Stimulated activated CD8-positive, alpha-beta memory T cell treated with anti-CD3 and anti-CD28 coated beads, Interleukin-12 subunit alpha, Interleukin-12 subunit beta, amount 100 ng/mL, for 24 hours (primary cell): ENCODE measurements around the gene MYBPC2.
"Not testable (repeated sequence)": the region's sequence is repeated elsewhere in the genome, so short reads cannot be mapped to it uniquely, and the experiment has no call there.

Experiments used
- DNase-seq: peaks from one replicate; pipeline ENCODE4 v3.0.0-alpha.2; 2020; ENCODE audit errors: extremely low read depth

The MYBPC2 gene

GRCh38 chr19:50459638-50460037 lies 26.9 kb downstream of the MYBPC2 start:
- no peak for DNase-seq

GRCh38 chr19:50460161-50460765 lies 27.6 kb downstream of the MYBPC2 start:
- DNase-seq: no peak

DNA sequence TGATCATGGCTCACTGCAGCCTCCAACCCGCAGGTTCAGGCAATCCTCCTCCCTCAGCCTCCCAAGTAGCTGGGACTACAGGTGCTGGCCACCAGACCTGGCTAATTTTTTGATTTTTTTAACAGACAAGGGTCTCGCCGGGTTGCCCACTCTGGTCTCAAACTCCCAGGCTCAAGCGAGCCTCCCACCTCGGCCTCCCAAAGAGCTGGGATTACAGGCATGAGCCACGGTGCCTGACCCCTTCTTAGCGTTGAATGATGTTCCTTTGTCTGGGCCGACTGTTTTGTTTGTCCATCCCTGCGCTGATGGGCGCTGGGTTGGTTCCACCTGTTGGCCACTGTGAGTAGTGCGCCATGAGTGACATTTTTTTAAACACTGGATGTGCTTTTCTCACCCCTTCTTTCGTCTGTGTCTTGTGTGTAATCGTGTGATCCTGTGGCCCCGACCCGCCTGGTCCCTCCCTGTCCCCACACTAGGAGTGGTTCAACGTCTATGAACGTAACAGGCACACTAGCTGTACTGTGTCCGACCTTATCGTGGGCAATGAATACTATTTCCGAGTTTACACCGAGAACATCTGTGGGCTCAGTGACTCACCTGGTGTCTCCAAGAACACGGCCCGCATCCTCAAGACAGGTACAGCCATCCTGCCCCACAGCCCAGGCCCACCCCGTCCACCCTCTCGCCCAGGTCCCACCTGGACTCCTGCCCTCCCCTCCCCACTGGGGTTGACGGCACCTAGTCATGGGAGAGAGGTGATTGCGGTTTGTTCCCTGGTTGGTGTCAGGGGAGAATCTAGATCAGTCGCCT lies 28.6 kb downstream of the MYBPC2 start:
- DNase-seq: no peak

GRCh38 chr19:50462970-50463369 lies 30.3 kb downstream of the MYBPC2 start:
- DNase-seq: no peak

DNA sequence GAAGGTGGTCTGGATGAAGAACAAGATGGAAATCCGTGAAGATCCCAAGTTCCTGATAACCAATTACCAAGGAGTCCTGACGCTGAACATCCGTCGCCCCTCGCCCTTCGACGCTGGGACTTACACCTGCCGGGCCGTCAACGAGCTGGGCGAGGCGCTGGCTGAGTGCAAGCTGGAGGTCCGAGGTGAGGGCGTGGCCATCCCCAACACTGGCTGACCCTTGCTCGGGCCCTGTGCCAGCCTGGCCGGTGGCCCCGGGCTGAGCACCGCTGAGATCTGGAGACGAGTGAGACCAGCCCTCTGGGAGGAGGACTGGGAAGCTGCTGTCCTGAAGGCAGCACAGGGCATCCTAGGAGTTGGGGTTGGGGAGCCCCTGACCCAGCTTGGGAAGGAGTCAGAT lies 31.7 kb downstream of the MYBPC2 start:
- no peak for DNase-seq

DNA sequence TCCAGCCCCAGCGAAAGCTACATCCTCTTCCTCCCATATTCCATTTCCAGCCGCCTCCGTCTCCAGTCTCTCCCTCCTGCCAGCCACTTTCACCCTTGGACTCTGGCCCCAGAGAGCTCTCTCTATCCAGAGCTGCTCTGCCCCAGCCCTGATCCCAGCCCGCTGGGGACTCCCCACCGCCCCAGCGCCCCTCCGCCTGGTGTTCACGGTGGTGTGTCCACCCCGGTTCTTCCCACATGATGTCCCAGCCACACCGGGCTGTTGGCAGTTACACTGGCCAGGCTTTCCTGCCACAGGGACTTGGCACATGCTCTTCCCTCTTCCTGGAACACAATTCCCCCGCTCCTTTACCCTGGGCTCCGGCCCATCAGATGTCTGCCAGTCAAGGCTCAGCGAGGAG lies 32.3 kb downstream of the MYBPC2 start:
- DNase-seq: no peak

- no peak for DNase-seq
Observed at GRCh38 chr19:50465986-50466705, 33.5 kb downstream of the MYBPC2 start.

GRCh38 chr19:50466706-50467039 lies 34.0 kb downstream of the MYBPC2 start:
- no peak for DNase-seq

- no peak for DNase-seq
Observed at GRCh38 chr19:50467566-50467965, 34.9 kb downstream of the MYBPC2 start.

GRCh38 chr19:50468818-50469217 lies 36.1 kb downstream of the MYBPC2 start:
- DNase-seq: no peak

DNA sequence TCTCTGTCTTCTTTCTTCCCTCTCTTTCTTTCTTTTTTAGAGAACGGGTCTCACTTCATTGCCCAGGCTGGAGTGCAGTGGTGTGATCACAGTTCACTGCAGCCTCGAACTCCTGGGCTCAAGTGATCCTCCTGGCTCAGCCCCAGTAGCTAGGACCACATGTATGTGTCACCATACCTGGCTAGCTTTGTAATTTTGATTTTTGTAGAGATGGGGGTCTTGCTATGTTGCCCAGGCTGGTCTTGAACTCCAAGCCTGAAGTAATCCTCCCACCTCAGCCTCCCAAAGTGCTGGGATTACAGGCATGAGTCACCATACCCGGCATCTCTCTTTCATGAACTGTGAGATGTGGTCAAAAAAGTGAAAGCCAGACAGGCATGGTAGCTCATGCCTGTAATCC lies 40.6 kb downstream of the MYBPC2 start:
- DNase-seq: not testable (repeated sequence)

GRCh38 chr19:50475101-50475568 lies 42.4 kb downstream of the MYBPC2 start:
- DNase-seq: no peak

DNA sequence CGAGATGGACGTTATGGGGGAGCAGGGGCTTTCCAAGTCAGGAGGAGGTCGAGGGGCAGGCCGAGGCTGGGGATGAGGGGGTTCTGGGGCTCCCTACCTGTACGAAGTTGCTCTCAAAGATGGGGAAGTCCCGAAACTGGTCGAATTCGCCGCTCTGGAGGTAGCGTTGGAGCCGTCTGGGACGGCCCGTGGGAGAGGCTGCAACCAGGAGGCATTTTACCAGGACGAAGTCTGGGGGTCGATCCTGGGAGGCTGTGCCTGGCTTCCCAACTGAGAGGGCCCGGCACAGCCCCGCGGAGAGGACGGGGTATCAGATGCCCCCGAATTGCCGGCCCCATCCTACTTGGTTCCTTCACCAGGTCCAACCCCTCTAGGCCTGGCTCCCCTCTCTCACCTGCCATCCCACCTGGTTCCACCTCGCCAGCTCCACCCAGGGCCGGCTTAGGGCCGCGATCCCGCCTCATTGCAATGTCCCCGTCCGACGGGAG lies 43.1 kb downstream of the MYBPC2 start:
- no peak for DNase-seq

DNA sequence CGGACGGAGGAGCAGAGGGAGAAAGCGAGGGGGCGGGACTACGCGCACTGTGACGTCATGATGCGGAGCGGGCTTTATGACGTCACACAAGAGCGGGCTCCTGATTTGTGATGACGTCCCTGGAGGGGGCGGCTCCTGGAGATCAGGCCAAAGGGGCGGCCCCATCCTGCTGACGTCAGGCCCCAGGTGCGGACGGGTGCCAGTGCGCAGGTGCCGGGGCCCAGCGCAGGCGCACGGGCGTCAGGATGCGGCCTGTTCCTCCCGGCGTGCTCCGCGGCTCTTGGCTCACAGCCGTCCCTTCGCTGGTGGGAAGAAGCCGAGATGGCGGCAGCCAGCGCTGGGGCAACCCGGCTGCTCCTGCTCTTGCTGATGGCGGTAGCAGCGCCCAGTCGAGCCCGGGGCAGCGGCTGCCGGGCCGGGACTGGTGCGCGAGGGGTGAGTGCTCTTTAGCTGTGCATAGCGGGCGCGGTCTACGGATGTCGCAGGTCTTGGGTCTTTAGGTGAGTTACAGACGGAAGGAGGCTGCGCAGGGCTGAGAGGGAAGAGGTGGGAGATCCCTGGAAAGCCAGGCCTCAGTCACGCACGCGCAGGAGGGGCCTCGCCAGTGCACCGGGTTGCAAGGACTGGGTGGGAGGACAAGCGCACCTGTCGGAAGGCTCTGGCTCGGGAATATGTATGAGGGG lies 43.7 kb downstream of the MYBPC2 start, which contains the start of the genes EMC10 and GARIN5A:
EMC10 (plus strand) TSS at position 284 of the 683 bp plus-strand sequence; CDS start at position 322, 38 bp downstream.
GARIN5A (minus strand) TSS at position 625 of the 683 bp plus-strand sequence; CDS start at position 165, 460 bp downstream.
- DNase-seq: peak; percentile 85

DNA sequence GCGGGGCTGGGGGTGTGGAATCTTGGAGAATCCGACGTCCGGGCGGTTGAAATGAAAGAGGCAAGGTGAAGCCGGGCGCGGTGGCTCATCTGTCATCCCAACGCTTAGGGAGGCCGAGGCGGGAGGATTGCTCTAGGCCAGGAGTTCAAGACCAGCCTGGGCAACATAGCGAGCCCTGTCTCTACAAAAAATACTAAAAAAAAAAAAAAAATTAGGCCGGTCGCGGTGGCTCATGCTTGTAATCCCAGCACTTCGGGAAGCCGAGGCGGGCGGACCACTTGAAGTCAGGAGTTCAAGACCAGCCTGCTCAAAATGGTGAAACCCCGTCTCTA lies 44.2 kb downstream of the MYBPC2 start:
- no peak for DNase-seq

- no peak for DNase-seq
Observed at GRCh38 chr19:50477751-50478515, 45.2 kb downstream of the MYBPC2 start.

DNA sequence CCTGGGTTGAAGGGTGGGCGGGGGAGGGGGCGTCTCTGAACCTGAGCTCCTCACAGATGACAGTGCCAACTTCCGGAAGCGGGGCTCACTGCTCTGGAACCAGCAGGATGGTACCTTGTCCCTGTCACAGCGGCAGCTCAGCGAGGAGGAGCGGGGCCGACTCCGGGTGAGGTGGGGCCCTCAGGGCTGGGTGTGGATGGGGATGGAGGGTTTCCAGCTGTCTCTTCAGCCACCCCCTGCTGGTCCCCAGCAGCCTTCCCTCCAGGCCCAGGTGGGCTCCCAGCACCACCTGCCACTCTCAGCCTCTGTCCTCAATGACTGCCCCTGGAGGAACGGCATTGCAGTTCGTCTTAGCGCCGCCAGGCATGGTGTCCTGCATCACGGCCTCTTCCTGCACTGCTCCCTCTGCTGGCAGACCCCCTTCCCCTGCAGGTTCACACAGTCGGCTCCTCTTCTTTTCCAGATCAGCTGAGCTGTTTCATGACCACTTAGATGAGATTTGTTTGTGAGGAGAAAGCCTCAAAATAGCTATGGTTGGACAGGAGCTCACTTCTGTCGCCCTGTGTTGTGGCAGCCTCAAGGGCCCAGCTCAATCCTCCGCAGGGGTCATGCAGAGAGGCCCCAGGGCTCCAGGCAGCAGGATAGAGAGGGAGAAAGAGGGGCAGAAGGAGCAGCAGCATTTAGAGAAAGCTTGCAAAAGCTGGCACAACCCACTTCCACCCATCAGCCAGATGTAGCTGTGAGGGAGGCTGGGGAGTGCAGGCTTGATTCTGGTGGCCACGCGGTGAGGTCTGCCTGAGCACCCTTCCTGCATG lies 46.4 kb downstream of the MYBPC2 start:
- DNase-seq: no peak

- no peak for DNase-seq
Observed at GRCh38 chr19:50479761-50480251, 47.1 kb downstream of the MYBPC2 start.

DNA sequence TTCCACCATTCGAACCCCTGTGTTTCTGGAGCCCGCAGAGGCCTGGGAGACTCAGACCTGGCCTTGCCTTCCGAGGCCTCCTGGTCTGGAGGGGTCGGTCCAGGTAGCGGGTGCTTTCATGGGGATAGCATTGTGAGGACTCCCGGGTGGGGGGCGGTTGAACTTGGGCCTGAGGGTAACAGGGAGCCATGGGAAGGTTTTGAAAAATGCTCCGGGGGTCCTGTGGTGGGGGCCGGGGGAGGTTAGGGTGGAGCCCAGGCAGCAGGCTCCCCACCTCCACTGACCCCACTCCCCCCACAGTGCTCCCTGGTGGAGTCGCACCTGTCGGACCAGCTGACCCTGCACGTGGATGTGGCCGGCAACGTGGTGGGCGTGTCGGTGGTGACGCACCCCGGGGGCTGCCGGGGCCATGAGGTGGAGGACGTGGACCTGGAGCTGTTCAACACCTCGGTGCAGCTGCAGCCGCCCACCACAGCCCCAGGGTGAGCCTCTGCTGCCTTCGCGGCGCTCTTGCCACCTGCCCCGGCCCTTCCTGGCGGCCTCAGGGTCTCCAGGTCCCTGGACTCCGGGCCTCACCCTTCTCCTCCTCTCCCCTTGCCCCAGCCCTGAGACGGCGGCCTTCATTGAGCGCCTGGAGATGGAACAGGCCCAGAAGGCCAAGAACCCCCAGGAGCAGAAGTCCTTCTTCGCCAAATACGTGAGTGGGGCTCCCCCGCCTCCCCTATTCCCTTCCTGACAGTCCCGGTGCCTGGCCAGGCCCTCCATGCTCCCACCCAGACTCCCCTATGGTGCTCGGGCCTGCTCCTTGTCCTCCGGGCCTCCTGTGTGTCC lies 47.8 kb downstream of the MYBPC2 start:
- DNase-seq: no peak
